Measurements from ENCODE around the gene PACSIN2.

DNA sequence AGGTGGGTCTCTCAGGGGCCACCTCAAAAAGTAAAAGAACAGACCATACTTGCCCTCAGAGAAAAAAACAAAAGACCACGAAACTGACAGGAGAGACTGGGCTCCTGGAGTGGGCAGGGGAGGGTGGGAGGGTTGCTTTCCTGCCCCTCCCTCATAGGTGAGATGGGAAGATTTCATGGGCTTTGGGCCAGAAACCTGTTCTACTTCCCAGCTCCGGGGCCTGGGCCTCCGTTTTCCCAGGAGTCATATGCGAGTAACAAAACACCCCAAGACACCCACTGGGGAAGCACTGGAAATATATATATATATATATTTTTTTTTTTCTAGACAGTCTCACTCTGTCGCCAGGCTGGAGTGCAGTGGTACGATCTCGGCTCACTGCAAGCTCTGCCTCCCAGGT, 42.7 kb upstream of the PACSIN2 start:
- TF ChIP-seq, protein P1, sequence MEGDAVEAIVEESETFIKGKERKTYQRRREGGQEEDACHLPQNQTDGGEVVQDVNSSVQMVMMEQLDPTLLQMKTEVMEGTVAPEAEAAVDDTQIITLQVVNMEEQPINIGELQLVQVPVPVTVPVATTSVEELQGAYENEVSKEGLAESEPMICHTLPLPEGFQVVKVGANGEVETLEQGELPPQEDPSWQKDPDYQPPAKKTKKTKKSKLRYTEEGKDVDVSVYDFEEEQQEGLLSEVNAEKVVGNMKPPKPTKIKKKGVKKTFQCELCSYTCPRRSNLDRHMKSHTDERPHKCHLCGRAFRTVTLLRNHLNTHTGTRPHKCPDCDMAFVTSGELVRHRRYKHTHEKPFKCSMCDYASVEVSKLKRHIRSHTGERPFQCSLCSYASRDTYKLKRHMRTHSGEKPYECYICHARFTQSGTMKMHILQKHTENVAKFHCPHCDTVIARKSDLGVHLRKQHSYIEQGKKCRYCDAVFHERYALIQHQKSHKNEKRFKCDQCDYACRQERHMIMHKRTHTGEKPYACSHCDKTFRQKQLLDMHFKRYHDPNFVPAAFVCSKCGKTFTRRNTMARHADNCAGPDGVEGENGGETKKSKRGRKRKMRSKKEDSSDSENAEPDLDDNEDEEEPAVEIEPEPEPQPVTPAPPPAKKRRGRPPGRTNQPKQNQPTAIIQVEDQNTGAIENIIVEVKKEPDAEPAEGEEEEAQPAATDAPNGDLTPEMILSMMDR (IDR thresholded peaks at IDR 0.05; ENCODE audit: low read depth, low read length, poor library complexity, severe bottlenecking): no peak
- TF ChIP-seq EZH2phosphoT487 (IDR thresholded peaks at IDR 0.05; ENCODE audit: borderline replicate concordance, low read length): no peak

Data from DOHH2 (cell line).